DOHH2 (cell line): Measurements from ENCODE around the gene ZNF512.

Experiments
- EZH2phosphoT487 ChIP-seq: fragments of 200-600 bp; sonication (generic); IDR thresholded peaks from 2 replicates; pipeline ENCODE4 v1.6.1; 2017; ENCODE audit warnings: borderline replicate concordance, mild to moderate bottlenecking, antibody characterized with exemption, low read length, moderate library complexity, mixed read lengths
- TF ChIP-seq, protein P1 (sequence below): fragments of 200-600 bp; sonication (generic); IDR thresholded peaks from one replicate; pipeline ENCODE4 v1.5.1; 2014; ENCODE audit warnings: antibody characterized with exemption, mild to moderate bottlenecking, low read depth, low read length; ENCODE audit not compliant: poor library complexity, severe bottlenecking

DNA sequence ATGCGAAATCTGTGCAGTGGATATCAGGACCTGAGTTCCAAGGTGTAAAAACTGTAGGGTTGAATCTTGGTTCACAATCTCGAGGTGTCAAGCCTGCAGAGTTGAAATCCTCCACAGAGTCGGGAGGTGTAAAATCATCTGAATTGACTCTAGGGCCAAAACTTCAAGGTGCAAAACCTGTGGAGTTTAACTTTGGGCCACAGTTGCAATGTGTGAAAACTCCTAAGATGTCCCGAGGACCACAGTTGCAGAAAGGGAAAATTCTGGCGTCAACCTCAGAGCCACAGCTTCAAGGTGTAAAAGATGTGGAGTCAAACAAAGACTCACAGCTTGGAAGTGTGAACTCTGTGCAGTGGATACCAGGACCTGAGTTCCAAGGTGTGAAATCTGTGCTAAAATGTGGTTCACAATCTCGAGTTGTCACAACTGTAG lies 9.8 kb upstream of the ZNF512 start:
- TF ChIP-seq, protein P1, sequence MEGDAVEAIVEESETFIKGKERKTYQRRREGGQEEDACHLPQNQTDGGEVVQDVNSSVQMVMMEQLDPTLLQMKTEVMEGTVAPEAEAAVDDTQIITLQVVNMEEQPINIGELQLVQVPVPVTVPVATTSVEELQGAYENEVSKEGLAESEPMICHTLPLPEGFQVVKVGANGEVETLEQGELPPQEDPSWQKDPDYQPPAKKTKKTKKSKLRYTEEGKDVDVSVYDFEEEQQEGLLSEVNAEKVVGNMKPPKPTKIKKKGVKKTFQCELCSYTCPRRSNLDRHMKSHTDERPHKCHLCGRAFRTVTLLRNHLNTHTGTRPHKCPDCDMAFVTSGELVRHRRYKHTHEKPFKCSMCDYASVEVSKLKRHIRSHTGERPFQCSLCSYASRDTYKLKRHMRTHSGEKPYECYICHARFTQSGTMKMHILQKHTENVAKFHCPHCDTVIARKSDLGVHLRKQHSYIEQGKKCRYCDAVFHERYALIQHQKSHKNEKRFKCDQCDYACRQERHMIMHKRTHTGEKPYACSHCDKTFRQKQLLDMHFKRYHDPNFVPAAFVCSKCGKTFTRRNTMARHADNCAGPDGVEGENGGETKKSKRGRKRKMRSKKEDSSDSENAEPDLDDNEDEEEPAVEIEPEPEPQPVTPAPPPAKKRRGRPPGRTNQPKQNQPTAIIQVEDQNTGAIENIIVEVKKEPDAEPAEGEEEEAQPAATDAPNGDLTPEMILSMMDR: no peak
- no peak for TF ChIP-seq EZH2phosphoT487
